SK-N-DZ (cell line): Measurements from ENCODE around the gene SMURF1.
"Not testable (repeated sequence)": the region's sequence is repeated elsewhere in the genome, so short reads cannot be mapped to it uniquely, and the experiment has no call there.

Experiments
- DNase-seq: peaks from one replicate; pipeline ENCODE4 v3.0.0-alpha.2; 2015; ENCODE audit warnings: low spot score

Gene SMURF1

DNA sequence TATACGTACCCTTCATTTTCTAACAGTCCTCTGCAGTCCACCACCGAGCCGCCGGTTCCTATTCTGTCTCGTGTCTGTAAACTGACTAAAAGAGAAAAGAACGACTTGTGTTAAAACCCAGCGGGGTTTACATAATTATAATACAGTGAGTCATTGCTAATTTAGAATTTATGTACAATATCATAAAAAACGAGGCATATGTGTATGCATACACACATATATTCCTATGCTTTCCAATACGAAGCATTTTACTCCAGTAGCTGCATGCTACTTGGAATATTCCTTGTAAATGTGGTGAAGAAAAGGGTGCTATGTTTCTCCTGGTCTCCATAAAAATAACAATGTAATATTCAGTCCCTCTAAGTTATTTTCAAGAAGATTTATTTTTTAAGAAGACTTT is 89.1 kb downstream of the SMURF1 start:
- no peak for DNase-seq

DNA sequence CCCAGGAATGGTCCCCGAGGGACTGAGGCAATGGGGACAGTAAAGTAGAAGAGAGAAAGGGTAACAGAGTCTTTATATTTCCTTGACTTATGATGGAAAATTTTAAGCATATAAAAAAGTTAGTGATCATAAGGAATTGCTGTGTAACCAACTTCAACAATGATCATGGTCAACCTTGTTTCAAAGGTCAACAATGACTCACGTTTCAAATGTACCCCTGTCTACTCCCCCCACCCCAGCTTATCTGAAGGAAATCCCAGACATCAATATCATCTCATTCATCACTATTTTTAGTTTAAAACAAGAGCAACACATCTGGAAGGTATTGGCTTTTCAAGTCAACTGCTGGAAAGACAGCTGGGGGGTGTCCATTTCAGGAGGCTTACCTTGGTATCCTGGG is 92.9 kb downstream of the SMURF1 start:
- no peak for DNase-seq

DNA sequence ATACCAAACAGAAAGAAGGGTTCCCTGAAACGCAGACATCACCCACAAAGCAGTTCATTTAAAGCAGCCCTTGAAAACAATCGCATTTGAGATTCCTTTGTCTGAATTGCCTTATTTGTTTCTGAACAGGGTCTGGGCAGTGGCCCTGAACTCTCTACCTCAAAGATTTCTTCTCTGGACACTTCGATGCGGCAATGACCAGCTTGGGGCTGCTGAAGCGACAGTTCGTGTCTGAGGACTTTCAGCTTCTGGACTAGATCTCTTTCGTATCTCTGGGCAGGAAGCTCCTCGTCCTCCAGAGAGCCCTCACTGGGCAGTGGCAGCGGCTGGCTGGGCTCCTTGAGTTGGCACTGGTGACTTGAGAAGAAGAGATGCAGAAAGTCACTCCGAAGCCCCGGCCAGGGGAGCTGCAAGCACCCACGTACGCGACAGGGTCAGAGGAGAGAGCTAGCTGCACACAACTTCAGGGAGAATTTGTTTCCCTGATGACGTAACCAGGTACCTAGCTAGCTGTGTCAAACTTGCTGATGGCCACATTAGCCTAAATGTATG is 96.3 kb downstream of the SMURF1 start:
- DNase-seq = no peak

DNA sequence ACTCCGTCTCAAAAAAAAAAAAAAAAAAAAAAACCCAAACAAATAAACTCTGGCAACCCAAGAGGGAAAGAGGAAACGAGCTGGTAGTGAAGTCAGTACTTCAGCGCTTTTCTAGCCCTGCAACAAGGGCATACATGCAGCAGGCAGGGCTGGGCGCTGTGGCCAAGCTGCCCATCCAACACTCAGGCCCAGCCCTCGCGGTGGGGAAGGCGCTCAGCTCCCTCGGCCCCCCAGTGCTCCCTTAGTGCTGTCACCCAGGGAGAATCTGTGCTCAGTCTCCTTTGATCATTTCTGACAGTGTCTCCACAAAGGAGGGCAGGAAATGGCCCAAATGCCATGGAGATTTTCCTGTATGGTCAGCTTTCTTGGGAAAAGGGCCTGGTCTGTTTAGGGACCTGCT is 97.2 kb downstream of the SMURF1 start:
- no peak for DNase-seq

DNA sequence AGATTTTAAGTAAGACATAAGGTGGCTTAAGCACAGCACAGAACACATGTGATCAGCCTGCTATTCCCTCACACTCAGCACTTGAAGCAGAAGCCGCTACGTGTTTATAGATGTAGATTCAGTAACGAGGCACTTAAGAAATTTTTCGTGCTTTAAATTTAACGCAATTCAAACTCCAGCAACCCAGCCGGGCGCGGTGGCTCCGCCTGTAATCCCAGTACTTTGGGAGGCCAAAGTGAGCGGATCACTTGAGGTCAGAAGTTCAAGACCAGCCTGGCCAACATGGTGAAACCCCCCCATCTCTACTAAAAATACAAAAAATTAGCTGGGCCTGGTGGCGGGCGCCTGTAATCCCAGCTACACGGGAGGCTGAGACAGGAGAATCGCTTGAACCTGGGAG is 97.6 kb downstream of the SMURF1 start:
- DNase-seq = not testable (repeated sequence)

DNA sequence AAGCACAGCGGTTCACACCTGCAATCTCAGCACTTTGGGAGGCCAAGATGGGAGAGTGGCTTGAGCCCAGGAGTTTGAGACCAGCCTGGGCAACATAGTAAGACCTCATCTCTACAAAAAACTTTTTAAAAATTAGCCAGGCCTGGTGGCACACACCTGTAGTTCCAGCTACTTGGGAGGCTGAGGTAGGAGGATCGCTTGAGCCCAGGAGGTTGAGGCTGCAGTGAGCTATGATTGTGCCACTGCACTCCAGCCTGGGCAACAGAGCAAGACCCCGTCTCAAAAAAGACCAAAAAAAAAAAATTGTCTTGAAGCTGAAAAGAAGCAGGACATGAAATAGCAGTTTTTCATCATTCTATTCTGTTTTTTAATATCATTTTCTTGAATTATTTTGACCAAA is 99.0 kb downstream of the SMURF1 start:
- not testable (repeated sequence) for DNase-seq

DNA sequence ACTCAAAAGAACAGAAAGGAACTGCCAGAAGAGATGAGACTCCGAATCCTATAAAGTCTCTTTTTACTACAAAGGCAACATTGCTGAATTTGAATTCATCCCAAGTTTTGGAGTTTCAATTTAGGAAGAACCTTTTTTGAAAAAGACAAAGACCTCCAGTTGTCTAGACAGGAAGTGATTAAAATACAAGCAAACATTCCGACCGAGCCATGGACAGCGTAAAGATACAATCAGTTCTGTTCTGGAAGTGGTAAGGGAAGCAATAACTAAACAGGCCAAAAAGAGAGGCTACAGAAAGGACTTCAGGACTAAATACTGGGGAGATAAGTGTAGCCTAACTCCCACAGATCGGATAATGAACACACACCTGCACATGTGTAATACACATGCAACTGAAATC is 101.0 kb downstream of the SMURF1 start:
- DNase-seq = no peak

DNA sequence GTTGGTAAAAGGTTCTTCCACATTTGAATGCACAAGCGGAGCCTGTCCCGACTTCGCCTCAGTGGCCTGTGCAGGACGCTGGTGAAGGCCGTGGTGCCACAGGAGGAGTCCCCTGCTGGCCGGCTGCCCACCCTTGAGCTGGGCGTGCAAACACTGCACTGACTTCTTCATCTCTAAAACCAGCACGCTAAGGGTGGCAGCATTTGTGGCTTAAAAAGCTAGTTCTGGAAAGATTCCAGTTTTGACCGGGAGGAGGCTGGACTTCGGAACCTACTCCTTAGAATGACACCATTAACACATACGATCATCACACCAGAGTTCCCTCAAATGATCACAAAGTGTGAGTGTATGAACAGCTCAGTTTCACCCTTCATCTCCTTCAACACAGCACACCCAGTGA is 102.4 kb downstream of the SMURF1 start:
- DNase-seq = no peak

DNA sequence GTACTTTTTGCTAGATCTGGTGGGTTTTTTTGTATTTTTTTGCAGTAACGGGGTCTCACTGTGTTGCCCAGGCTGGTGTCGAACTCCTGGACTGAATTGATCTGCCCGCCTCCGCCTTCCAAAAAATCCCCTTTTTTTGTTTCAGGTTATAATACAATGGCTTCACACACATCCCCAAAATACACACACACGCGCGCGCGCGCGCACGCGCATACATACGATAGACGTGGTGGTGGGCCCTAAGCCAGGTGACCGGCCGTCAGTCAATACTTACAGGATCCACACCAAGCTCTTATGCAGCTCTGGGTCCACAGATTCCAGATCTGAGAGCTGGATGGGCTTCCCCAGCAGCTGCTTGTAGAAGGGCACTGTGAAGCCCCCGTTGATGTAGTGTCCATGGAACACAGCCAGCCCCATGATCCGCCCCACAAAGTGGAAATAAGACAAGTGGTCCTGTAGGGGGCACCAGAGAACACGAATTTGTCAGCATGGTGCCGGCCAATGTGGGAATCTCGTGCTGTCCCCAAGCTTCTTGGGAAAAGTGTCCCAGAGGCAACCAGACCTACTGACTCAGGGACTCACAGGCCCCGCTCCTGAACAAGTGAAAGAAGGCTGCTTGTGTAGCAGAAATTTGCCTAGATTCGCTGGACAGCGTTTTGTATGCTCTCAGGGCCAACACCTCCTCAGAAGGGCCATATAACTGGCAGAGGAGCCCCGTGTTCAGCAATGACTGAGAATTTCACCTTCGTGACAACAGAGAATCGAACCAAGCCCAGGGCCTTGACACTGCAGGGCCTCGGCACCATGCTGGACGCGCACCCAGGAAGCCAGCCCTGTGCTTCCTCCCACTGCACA is 103.6 kb downstream of the SMURF1 start:
- DNase-seq = peak; percentile 78

DNA sequence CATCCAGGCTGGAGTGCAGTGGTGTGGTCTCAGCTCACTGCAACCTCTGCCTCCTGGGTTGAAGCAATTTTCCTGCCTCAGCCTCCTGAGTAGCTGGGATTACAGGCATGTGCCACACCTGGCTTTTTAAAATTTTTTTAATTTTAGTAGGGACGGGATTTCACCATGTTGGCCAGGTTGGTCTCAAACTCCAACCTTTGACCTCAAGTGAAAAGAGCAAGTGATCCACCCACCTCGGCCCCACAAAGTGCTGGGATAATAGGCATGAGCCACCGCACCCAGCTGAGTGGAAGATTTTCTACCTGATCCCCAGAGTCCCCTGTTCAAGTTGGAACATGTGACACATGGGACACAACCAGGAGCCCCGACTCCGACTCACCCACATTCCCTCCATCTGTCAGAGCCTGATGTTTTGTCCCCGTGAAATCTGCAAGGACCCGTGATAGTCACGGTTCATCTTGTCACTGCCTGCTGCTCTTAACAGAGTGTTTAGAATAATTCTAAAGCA is 104.5 kb downstream of the SMURF1 start:
- no peak for DNase-seq

DNA sequence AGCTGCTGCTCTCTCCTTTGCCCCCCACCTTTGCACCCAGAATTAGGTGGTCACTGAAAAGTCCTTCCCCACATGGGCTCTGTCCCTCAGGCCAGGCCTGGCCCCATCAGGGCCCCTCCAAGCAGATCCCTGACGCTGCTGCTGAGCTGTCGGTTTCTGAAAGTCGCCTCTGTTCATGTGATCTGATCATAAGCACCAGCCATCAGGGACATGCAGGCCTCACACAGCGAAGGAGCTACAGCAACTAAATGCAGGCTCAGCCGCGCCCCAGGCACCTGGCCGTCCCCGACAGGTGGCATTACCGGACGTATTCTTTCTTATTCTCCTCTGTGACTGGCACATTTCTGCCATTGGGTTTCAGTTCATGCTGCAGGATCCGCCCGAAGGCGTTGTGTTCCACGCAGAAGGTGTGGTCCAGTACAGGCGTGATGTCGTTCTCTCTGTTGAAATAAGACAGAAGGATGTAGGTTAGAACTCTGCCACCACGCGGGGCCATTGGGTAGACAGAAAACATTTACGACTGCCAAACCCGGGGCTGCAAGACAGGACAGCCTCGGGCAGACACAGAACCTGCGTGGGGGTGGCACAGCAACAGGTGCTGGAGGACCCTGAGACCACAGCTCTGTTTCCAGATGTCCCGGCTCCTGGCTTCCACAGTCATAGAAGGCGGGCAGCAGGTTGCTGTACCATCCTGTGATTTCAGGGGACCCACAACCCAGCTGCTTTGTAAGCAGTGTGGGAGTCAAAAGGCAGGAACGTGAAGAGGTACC is 105.6 kb downstream of the SMURF1 start:
- DNase-seq = no peak

DNA sequence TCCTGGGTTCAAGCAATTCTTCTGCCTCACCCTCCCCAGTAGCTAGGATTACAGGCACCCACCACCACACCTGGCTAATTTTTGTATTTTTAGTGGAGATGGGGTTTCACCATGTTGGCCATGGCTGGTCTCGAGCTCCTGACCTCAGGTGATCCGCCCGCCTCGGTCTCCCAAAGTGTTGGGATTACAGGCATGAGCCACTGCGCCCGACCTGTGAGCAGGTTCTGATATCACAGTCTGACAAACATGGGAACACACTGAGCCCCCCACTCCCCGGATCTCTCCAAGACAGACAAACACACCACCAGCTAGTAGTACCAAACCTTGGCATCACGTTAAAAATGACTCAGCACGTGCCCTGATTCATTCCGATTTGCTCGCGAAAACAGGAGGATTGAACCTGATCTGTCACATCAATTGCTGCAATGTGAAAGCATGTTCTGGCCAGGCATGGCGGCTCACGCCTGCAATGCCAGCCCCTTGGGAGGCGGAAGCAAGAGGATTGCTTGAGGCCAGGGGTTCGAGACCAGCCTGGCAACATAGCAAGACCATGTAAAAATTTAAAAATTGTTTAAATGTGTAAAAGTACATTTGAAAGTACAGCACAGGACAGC is 106.5 kb downstream of the SMURF1 start:
- no peak for DNase-seq

DNA sequence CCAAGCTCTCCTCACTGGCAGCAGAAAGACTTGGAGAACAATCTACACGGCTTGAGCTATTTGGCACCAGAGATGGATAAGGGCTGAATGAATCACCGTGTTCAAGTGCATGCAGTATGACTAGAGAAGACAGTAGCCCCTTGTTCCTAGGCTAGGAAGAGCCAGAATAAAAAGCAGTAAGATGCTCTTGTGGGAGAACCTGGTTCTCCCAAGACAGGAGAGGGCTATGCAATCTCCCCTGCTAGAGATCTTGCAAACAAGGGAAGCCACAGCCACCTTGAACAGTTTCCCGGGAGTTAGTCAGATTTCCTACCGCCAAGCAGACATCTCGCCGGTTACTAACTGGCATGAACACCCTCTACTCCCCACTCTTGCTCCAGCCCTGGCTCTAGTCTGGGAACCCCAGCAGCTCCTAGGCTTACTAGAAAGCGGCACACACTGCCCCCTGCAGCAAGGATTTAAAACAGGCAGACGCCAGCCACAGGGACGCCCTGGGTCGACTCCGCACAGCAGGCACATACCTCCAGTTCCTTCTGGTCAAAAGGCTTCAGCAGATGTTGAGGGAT is 107.3 kb downstream of the SMURF1 start:
- no peak for DNase-seq

DNA sequence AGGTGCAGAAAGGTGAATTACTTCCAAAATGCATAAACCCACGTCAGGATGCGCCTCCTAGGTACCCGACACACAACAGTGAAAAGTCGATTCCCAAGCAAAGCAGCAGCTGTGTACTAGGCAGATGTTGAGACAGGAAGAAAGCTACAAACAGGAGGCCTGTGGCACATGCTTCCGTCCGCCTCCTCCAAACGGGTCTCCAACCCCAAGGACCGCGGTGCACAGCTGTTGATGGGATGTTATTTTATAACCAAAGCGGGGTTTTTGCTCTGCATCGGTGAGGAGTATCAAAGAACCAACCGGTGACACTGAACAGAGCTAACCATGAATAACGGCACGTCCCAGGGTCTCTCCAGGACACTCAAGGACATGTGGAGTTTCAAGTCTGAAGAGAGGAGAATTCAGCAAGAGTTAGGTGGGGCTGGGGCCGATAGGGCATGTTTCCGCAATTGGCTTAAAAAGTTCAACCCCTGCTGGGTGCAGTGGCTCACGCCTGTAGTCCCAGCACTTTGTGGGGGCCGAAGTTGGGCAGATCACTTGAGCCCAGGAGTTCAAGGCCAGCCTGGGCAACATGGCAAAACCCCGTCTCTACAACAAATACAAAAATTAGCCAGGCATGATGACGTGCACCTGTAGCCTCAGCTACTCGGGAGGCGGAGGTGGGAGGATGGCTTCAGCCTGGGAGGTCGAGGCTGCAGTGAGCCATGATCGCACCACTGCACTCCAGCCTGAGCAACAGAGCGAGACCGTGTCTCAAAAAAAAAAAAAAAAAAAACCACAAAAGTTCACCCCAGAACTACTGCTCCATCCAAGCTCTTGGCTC is 108.0 kb downstream of the SMURF1 start:
- no peak for DNase-seq

DNA sequence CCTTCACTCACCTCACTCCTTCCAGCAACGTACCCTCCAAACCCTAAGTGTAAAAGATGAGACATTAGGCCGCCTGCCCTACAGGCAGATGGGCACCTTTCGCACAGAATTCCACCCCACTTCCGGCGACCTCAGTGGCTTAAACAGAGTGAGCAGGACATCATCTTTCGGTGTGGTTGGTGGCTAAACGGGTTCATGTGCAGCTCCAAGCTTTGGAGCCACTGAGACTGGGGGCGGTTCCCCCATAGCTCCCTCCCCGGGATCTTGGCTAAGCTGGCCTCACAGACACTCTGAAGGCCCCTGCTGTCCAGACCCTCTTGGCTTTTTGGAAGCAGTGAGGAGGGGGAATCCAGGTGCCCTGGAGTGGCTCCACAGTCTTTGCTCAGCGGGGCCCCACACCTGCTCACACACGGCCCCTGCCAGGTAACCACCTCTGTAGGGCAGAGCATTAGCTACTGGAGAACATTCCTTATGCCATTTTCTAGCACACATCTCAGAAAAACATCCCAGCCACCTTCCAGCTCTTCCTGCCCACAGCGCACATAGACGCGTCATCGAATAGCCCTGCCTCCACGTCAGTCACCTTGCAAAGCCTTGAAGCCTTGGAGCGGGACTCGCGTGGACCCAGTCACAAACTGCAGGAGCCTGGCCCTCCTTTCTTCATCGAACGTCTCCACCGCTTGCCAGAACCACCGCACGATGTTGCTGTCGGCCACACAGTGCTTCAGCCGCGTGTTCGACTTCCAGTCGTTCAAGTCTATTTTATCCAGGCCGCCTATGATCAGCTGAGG is 108.8 kb downstream of the SMURF1 start:
- no peak for DNase-seq

DNA sequence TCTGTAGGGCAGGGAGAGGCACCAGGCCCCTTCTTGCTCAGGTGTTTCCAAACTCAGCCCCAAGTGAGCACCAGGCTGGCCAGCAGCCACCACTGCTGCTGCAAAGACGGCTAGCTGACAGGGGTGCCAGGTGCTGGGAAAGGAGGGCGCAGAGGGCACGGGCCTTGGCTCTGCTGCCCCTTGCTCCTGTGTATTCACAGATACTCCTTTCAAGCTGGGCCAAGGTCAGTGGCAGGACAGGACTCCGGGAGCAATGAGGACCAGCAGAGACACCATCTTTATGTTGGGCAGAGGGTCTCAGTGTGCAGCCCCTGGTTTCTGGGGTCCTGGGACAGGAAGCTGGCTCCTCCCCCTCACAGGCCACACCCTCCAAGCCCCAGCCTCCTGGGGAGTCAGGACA is 110.1 kb downstream of the SMURF1 start:
- no peak for DNase-seq

DNA sequence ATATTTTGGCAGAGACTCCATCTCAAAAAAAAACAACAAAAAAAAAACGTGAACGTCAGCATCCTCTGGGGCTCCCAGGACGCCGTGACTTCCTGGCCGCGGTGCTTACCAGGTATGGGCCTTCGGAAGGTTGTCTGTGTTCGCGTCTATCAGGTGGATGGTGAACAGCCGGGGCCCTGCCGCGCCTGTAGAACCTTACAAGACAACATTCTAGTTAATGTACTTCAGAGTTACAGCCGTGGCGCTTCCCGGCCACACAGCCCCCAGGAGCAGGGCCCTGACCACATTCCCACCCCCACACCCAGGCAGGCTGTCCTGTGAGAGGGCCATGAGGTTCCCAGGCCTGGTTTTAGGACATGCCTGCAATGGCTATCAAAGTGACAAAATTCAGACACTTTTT is 111.0 kb downstream of the SMURF1 start:
- DNase-seq = no peak

DNA sequence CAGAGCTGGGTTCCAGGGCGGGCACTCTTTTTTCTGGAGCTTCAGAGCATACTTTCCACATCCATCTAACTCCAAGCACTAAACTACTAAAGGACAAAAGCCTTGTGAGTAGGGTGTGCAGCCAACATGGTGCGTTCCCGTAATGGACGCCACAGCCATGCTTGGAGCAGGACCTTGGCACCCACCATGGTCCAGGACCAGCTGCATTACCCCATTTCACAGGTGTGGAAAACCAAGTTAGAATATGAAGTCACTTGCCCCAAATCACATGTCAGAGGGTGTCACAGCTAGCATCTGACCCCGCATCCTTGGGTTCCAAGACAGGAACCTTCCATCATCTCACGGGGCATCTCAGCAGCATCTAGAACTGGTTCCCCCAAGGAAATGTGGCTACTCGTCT is 112.4 kb downstream of the SMURF1 start:
- DNase-seq = no peak

DNA sequence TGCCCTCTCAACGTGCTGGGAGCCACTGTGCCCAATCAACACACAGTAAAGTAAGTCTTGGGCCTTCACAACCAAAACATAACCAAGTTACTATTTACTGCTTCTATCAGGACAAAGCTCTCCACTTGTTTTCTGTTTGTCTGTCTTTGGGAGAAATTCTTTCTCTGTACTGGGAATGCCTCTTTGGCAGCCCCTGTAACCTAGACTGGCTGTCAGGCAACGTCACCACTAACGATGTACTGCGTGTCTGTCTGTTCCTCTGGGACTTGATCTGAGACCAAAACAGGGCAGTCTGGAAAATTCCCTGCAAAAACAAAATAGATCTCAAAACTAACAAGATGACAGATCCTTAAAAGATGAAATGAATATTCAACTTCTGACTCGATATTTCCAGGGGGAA is 113.0 kb downstream of the SMURF1 start:
- no peak for DNase-seq

DNA sequence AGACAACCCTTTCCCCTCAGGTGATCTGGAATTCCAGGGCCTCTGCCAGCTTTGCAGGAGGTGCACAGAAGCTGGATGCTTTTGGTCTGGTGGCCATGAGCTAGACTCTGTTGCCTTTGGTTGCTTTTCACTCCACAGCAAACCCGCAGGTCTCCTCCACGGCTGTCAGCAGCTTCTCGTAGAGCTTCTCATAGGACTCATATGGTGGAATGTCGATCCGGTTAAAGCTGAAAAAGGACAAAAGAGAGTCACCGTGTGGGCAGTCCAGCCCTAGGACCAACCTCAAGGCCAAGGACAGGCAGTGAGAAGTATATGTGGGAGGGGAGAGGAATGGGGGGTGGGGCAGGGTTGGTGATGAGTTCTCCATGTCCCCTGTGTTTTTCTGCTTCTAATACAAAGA is 113.5 kb downstream of the SMURF1 start:
- DNase-seq = no peak
